ENCODE data around the gene HMMR. TPM values are rescaled to one million over a fixed set of nuclear protein-coding genes. Genes with fewer than 3 reads are reported as not detected.

The HMMR gene
- polyA plus RNA-seq, 1 donor: 10.0 TPM

GRCh38 chr5:163478982-163479271 lies 18.5 kb downstream of the HMMR start:
- H3K36me3 ChIP-seq (ENCODE audit: control insufficient read depth, insufficient read depth, low read length): peaks cover 5% of the 10 kb centered on the region
- no peaks in the 10 kb centered on the region for H3K27me3 ChIP-seq (ENCODE audit: control insufficient read depth, insufficient read depth, low read length)
- WGBS (ENCODE audit: insufficient coverage, low lambda C conversion rate): no CpG with 5 or more reads among the region's 1 CpG
- no peak overlapping the region for H3K27ac ChIP-seq (ENCODE audit: low read length)
- DNase-seq: no peak
- H3K9me3 ChIP-seq (ENCODE audit: control insufficient read depth, low read depth, low read length): no peaks in the 10 kb centered on the region
- H3K4me3 ChIP-seq (ENCODE audit: low read length): no peak overlapping the region
- H3K4me1 ChIP-seq (ENCODE audit: control insufficient read depth, insufficient read depth, low read length): no peaks in the 10 kb centered on the region

DNA sequence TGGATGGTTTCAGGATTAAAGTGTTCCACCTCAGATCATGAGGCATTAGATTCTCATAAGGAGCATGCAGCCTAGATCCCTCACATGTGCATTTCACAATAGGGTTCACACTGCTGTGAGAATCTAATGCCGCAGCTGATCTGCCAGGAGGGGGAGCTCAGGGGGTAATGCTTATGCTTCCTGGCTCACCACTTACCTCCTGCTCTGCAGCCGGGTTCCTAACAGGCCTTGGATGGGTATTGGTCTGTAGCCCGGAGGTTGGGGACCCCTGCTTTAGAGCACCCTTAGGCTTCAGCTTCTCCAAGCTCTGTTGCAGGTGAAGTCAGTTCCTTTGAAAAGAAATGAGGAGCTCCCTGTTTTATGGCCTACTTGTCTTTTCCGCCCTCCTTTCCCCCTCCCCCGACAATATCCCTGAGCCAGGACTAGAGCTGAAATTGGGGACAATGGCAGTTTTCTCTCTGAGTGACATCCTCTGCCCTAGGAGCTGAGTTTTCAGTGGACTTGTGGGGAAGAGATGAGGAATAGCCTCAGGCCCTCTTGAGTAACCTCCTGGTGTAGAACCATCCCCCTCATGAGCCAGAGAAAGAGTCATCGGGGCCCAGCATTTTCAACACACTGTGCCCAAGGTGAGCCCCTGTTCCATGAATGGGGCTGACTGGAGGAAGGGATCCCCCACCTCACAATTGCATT lies 28.8 kb downstream of the HMMR start:
- Histone ChIP-seq H3K27me3 (ENCODE audit: control insufficient read depth, insufficient read depth, low read length) (no peaks in the 10 kb centered on the region), H3K4me1 (ENCODE audit: control insufficient read depth, insufficient read depth, low read length) (peaks cover 9% of the 10 kb centered on the region), H3K9me3 (ENCODE audit: control insufficient read depth, low read depth, low read length) (no peaks in the 10 kb centered on the region), H3K4me3 (ENCODE audit: low read length) (no peak overlapping the region), H3K36me3 (ENCODE audit: control insufficient read depth, insufficient read depth, low read length) (no peaks in the 10 kb centered on the region), H3K27ac (ENCODE audit: low read length) (peak overlapping the region; percentile 62)
- 70% methylated on average over 2 of the region's 6 CpGs for WGBS (ENCODE audit: insufficient coverage, low lambda C conversion rate)
- DNase-seq: peak in 1 of 2 donors; percentile 50

DNA sequence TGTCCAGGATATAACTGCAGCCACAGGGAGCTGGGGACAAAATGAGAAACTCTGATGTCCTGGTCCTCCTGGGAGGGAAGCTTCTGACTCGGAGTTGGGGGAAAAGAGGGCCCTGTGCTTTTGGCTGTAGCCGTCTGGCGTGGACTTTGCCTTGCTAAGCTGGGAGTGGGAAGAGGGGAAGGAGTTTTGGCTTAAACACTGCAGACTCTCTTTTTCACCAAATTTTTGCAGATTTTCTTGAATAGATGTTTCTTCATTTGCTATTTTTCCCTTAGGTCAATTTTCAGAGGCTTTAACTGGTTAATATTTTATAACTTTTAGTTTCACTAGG lies 29.3 kb downstream of the HMMR start:
- H3K4me1 ChIP-seq (ENCODE audit: control insufficient read depth, insufficient read depth, low read length): peaks cover 9% of the 10 kb centered on the region
- H3K4me3 ChIP-seq (ENCODE audit: low read length): no peak overlapping the region
- DNase-seq: no peak
- peak overlapping the region; percentile 62 for H3K27ac ChIP-seq (ENCODE audit: low read length)
- H3K27me3 ChIP-seq (ENCODE audit: control insufficient read depth, insufficient read depth, low read length): no peaks in the 10 kb centered on the region
- H3K36me3 ChIP-seq (ENCODE audit: control insufficient read depth, insufficient read depth, low read length): no peaks in the 10 kb centered on the region
- H3K9me3 ChIP-seq (ENCODE audit: control insufficient read depth, low read depth, low read length): no peaks in the 10 kb centered on the region
- no CpG with 5 or more reads among the region's 3 CpGs for WGBS (ENCODE audit: insufficient coverage, low lambda C conversion rate)

DNA sequence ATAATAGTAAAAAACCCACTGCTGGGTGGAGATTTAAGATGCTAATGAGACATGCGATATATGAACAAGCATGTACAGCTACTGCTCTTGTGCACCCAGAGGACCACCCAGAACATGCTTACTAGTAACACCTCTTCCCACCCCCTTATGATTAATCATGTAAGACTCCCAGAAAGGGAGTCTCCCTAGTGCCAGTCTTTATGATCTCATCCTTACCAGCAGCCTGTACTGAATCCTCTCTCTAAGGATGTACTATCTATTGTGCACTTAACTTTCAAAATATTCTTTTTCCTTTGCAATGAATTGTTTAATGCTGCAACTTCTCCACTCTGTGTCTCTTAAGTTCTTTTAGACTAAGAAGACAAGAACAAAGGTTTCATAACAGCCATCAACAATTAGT lies 35.9 kb downstream of the HMMR start:
- H3K27ac ChIP-seq (ENCODE audit: low read length): no peak overlapping the region
- no peaks in the 10 kb centered on the region for H3K4me1 ChIP-seq (ENCODE audit: control insufficient read depth, insufficient read depth, low read length)
- H3K27me3 ChIP-seq (ENCODE audit: control insufficient read depth, insufficient read depth, low read length): no peaks in the 10 kb centered on the region
- WGBS (ENCODE audit: insufficient coverage, low lambda C conversion rate): no CpG with 5 or more reads among the region's 1 CpG
- no peak for DNase-seq
- H3K36me3 ChIP-seq (ENCODE audit: control insufficient read depth, insufficient read depth, low read length): no peaks in the 10 kb centered on the region
- no peaks in the 10 kb centered on the region for H3K9me3 ChIP-seq (ENCODE audit: control insufficient read depth, low read depth, low read length)
- no peak overlapping the region for H3K4me3 ChIP-seq (ENCODE audit: low read length)

DNA sequence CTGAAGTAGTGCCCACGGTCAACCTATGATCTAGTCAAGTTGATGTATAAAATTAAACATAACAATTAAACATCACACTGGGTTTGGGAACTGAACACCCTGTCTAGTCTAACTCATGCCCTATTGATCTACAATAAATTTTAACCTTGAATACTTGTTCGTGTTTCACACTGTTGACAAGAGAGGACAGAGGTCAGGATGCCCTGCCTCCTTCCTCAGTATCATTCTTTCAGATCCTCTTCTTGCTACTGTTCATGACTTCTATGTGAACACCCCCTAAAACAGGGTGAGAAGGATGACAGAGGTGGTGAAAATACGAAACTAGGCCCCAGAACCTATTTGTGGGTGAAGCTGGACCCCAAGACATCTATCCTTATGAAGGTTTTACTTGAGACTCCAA lies 36.9 kb downstream of the HMMR start:
- H3K9me3 ChIP-seq (ENCODE audit: control insufficient read depth, low read depth, low read length): no peaks in the 10 kb centered on the region
- no peak overlapping the region for H3K27ac ChIP-seq (ENCODE audit: low read length)
- no peaks in the 10 kb centered on the region for H3K36me3 ChIP-seq (ENCODE audit: control insufficient read depth, insufficient read depth, low read length)
- H3K4me1 ChIP-seq (ENCODE audit: control insufficient read depth, insufficient read depth, low read length): no peaks in the 10 kb centered on the region
- no peaks in the 10 kb centered on the region for H3K27me3 ChIP-seq (ENCODE audit: control insufficient read depth, insufficient read depth, low read length)
- DNase-seq: no peak
- no peak overlapping the region for H3K4me3 ChIP-seq (ENCODE audit: low read length)
- 50% methylated on average over 2 of the region's 3 CpGs for WGBS (ENCODE audit: insufficient coverage, low lambda C conversion rate)

- Histone ChIP-seq H3K9me3 (ENCODE audit: control insufficient read depth, low read depth, low read length) (no peaks in the 10 kb centered on the region), H3K27ac (ENCODE audit: low read length) (no peak overlapping the region), H3K27me3 (ENCODE audit: control insufficient read depth, insufficient read depth, low read length) (no peaks in the 10 kb centered on the region), H3K4me1 (ENCODE audit: control insufficient read depth, insufficient read depth, low read length) (peaks cover 4% of the 10 kb centered on the region), H3K36me3 (ENCODE audit: control insufficient read depth, insufficient read depth, low read length) (no peaks in the 10 kb centered on the region), H3K4me3 (ENCODE audit: low read length) (no peak overlapping the region)
- no CpG with 5 or more reads among the region's 1 CpG for WGBS (ENCODE audit: insufficient coverage, low lambda C conversion rate)
- DNase-seq: no peak
These were observed 38.5 kb downstream of the HMMR start for GRCh38 chr5:163498886-163499285.

GRCh38 chr5:163502521-163502920 lies 42.1 kb downstream of the HMMR start:
- DNase-seq: peak in 1 of 2 donors; percentile 25
- Histone ChIP-seq H3K27ac (ENCODE audit: low read length) (peak overlapping the region; percentile 91), H3K4me1 (ENCODE audit: control insufficient read depth, insufficient read depth, low read length) (peaks cover 4% of the 10 kb centered on the region), H3K9me3 (ENCODE audit: control insufficient read depth, low read depth, low read length) (no peaks in the 10 kb centered on the region), H3K36me3 (ENCODE audit: control insufficient read depth, insufficient read depth, low read length) (no peaks in the 10 kb centered on the region), H3K27me3 (ENCODE audit: control insufficient read depth, insufficient read depth, low read length) (no peaks in the 10 kb centered on the region), H3K4me3 (ENCODE audit: low read length) (peak overlapping the region; percentile 65)
- 71% methylated on average over 2 of the region's 8 CpGs for WGBS (ENCODE audit: insufficient coverage, low lambda C conversion rate)

DNA sequence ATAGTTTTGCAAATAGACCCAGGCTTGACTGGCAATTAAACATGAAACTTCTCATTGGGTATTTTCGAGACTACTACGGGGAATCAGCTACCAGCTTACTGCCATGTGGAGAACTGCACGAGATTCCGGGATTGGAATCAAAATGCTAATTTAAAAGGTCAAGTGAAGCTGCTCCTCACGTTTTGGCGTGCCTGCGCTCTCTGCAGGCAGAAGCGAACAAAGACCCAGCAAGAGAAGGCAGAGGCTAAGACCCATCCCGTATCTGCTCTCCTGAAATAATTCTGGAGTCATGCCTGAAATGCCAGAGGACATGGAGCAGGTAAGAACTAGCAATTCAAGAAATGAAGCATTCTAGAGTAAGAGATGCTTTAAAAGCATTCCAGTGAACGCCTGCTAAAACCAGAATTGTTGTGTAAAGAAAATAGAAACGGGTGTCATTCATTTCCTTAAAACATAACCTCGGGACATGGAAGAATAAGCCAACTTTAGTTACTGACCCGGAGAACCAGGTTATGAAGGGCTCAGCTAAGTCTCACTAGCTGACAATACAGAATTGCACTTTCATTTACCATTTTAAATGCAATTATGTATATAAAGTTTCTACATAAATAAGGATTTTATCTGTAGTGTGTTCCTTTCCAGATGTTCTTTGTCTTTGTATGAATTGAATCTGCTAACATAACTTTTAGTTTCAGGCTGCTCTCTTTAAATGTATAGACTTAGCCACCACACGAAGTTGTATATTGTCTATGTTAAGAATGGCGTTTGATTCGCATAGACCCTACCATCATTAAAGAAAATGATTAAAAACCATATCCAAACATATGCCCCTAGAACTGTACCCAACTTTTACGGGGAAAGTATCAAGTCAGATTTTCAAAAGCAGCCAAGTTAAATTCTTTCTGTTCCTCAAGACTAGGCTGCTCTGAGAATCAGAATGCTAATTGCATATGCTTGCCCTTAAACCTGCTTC lies 43.0 kb downstream of the HMMR start:
- peaks cover 7% of the 10 kb centered on the region for H3K4me1 ChIP-seq (ENCODE audit: control insufficient read depth, insufficient read depth, low read length)
- no peaks in the 10 kb centered on the region for H3K36me3 ChIP-seq (ENCODE audit: control insufficient read depth, insufficient read depth, low read length)
- peak; percentile 77 to 85 for DNase-seq
- 0% methylated on average over 1 of the region's 17 CpGs for WGBS (ENCODE audit: insufficient coverage, low lambda C conversion rate)
- no peaks in the 10 kb centered on the region for H3K9me3 ChIP-seq (ENCODE audit: control insufficient read depth, low read depth, low read length)
- peak overlapping the region; percentile 65 for H3K4me3 ChIP-seq (ENCODE audit: low read length)
- H3K27ac ChIP-seq (ENCODE audit: low read length): peak overlapping the region; percentile 91
- H3K27me3 ChIP-seq (ENCODE audit: control insufficient read depth, insufficient read depth, low read length): no peaks in the 10 kb centered on the region

- Histone ChIP-seq H3K36me3 (ENCODE audit: control insufficient read depth, insufficient read depth, low read length) (no peaks in the 10 kb centered on the region), H3K4me3 (ENCODE audit: low read length) (peak overlapping the region; percentile 65)
- 0% methylated on average over 2 of the region's 27 CpGs for WGBS (ENCODE audit: insufficient coverage, low lambda C conversion rate)
These were observed 43.9 kb downstream of the HMMR start for GRCh38 chr5:163504079-163504931.

DNA sequence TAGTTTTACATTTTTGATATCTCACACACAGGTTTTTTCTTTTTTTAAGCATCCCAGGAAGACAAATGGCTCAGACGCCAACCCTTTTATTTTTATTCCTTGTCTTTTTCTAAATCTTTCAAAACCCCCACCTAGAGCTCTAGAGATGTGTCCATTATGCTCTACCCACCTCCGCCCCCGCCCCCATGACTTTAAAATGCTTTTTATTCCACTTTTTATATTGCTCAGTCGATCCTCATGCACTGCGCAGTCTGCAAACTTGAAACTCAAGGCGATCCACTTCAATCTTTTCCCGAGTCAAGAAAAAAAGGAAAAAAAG lies 44.6 kb downstream of the HMMR start:
- no peak for DNase-seq
- Histone ChIP-seq H3K27me3 (ENCODE audit: control insufficient read depth, insufficient read depth, low read length) (no peaks in the 10 kb centered on the region), H3K4me1 (ENCODE audit: control insufficient read depth, insufficient read depth, low read length) (peaks cover 13% of the 10 kb centered on the region), H3K27ac (ENCODE audit: low read length) (peak overlapping the region; percentile 91), H3K9me3 (ENCODE audit: control insufficient read depth, low read depth, low read length) (no peaks in the 10 kb centered on the region), H3K36me3 (ENCODE audit: control insufficient read depth, insufficient read depth, low read length) (no peaks in the 10 kb centered on the region), H3K4me3 (ENCODE audit: low read length) (peak overlapping the region; percentile 65)
- WGBS (ENCODE audit: insufficient coverage, low lambda C conversion rate): 0% methylated on average over 3 of the region's 7 CpGs

More at GRCh38 chr5:163504079-163504931, 43.9 kb downstream of the HMMR start:
- peak overlapping the region; percentile 91 for H3K27ac ChIP-seq (ENCODE audit: low read length)
- peak; percentile 61 to 86 for DNase-seq
- H3K9me3 ChIP-seq (ENCODE audit: control insufficient read depth, low read depth, low read length): no peaks in the 10 kb centered on the region
- H3K27me3 ChIP-seq (ENCODE audit: control insufficient read depth, insufficient read depth, low read length): no peaks in the 10 kb centered on the region
- H3K4me1 ChIP-seq (ENCODE audit: control insufficient read depth, insufficient read depth, low read length): peaks cover 13% of the 10 kb centered on the region
